Neutrophil (primary cell): ENCODE measurements around the gene GNL1.
"Not testable (repeated sequence)": the region's sequence is repeated elsewhere in the genome, so short reads cannot be mapped to it uniquely, and the experiment has no call there.

ENCODE experiments used
- H3K27ac ChIP-seq: fragments of 200-600 bp; sonication (generic); 2 replicates; pipeline ENCODE4 v1.5.1; 2016; ENCODE audit warnings: mild to moderate bottlenecking, moderate library complexity
- H3K27me3 ChIP-seq: fragments of 200-600 bp; sonication (generic); 2 replicates; pipeline ENCODE4 v1.6.0; 2016; ENCODE audit warnings: mild to moderate bottlenecking
- H3K36me3 ChIP-seq: fragments of 200-600 bp; sonication (generic); 2 replicates; pipeline ENCODE4 v1.5.1; 2017
- H3K4me1 ChIP-seq, 2 experiments: fragments of 200-600 bp in 1 of 2; sonication (generic) in 1 of 2; 1 replicate in 1 of 2; 2 replicates in 1 of 2; pipeline versions ENCODE4 v1.5.1 to v1.6.1; 2013 to 2016; ENCODE audit warnings: low read depth in 1 of 2, low read length in 1 of 2, mild to moderate bottlenecking in 1 of 2, moderate library complexity in 1 of 2; ENCODE audit not compliant: control insufficient read depth in 1 of 2, insufficient read depth in 1 of 2
- H3K4me3 ChIP-seq, 2 experiments: fragments of 200-600 bp in 1 of 2; sonication (generic) in 1 of 2; 1 replicate in 1 of 2; 2 replicates in 1 of 2; pipeline ENCODE4 v1.5.1; 2013 to 2016; ENCODE audit warnings: low read depth in 1 of 2, low read length in 1 of 2, mild to moderate bottlenecking in 1 of 2, moderate library complexity in 1 of 2
- H3K9me3 ChIP-seq: fragments of 200-600 bp; sonication (generic); 2 replicates; pipeline ENCODE4 v1.5.1; 2016
- CTCF ChIP-seq: fragments of 200-600 bp; sonication (generic); IDR thresholded peaks from 2 replicates; pipeline ENCODE4 v1.5.1; 2016; ENCODE audit warnings: antibody characterized with exemption

GNL1 gene

DNA sequence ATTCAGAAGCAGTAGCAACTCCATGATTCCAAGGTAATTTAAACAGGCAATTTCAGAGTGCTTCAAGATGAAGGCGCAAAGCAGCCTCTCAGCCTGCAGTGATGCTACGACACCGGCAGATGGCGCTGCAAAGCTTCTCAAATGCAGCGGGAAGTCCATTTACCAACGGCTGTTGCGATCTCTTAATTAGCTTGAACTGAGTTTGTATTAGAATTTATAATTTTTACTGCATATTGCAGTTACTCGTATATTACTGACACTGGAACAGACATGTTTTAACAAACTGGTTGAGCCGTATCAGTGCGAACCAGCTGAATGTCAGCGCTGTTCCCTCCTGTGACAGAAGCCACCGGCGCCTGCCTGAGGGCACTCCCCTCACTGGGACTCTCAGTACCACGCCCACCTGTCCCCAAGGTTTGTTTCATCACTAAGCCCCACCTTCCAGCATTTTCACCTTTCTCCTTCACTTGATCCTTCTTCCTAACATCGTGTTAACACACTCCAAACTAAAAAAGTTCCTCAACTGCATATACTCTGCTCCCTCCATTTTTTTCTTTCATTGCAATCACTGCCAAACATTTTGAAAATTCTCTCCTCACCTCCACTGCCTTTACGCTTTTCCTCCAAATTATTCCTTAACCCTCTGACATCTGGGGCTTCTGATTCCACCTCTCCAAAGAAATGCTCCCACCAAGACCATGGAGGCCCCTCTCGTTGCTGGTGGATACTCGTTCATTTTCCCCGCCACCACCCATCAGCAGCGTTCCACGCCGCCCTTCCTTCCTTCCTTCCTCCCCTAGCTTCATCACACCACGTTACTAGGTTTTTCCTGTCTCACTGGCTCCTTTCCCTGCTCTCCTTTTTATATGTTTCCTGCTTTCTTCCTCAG lies 14.5 kb downstream of the GNL1 start:
- Histone ChIP-seq H3K36me3 (no peaks in the 10 kb centered on the region), H3K4me1 (peaks cover 13 to 18% of the 10 kb centered on the region in 2 experiments), H3K4me3 (peak overlapping the region; percentile 41 to 60), H3K27ac (peak overlapping the region; percentile 30), H3K27me3 (peaks cover 38% of the 10 kb centered on the region), H3K9me3 (no peaks in the 10 kb centered on the region)
- TF ChIP-seq CTCF = peak; percentile 99

DNA sequence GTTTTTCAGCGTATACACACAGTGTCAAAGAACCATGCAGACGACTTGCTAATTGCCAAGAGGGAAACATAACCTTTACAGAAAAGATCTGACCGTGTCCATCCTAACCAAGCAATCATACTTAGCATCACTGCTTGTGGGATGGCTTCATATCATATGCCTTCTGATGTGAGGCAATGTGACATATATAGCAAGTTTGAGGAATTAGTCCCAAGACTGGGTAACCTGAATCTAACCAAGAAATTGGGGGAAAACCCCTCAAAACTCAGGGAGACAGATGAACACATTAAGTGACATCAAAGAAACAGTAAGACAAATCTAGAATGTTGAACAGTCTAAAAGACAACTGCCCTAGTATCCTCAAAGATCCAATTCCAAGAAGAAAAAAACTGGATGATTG lies 18.4 kb downstream of the GNL1 start:
- Histone ChIP-seq H3K36me3 (no peaks in the 10 kb centered on the region), H3K9me3 (no peaks in the 10 kb centered on the region), H3K4me3 (no peak overlapping the region), H3K27me3 (peaks cover 14% of the 10 kb centered on the region), H3K27ac (no peak overlapping the region), H3K4me1 (peaks cover 16 to 23% of the 10 kb centered on the region in 2 experiments)
- TF ChIP-seq CTCF = no peak

GRCh38 chr6:30533460-30534294 lies 22.6 kb downstream of the GNL1 start:
- peak overlapping the region; percentile 95 for H3K27ac ChIP-seq

DNA sequence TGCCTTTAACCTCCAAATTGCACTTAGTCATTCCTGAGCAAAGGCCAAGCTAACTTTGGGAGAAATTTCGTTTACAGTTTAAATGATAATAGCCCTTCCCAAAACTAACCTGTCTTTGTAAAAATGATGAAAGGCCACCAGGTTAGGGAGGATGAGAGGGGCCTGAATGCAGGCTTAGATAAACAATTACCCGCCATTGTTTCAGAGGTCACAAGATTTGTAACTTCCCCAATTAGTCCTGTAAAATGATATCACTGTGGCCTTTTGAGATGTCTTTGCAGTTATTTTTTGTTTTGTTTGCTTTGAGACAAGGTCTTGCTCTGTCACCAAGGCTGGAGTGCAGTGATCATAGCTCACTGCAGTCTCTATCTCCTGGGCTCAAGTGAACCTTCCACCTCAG lies 26.3 kb downstream of the GNL1 start:
- H3K36me3 ChIP-seq = no peaks in the 10 kb centered on the region
- no peaks in the 10 kb centered on the region for H3K27me3 ChIP-seq
- H3K4me3 ChIP-seq = peak overlapping the region; percentile 39 to 47
- no peaks in the 10 kb centered on the region for H3K9me3 ChIP-seq
- H3K4me1 ChIP-seq = peaks cover 64 to 67% of the 10 kb centered on the region in 2 experiments
- no peak for TF ChIP-seq CTCF
- H3K27ac ChIP-seq = peak overlapping the region; percentile 95

More at GRCh38 chr6:30533460-30534294, 22.6 kb downstream of the GNL1 start:
- Histone ChIP-seq H3K36me3 (no peaks in the 10 kb centered on the region), H3K9me3 (no peaks in the 10 kb centered on the region), H3K4me1 (peaks cover 45 to 47% of the 10 kb centered on the region in 2 experiments), H3K4me3 (no peak overlapping the region), H3K27me3 (no peaks in the 10 kb centered on the region)
- no peak for TF ChIP-seq CTCF

GRCh38 chr6:30529349-30529875 lies 26.9 kb downstream of the GNL1 start:
- peak overlapping the region; percentile 95 for H3K27ac ChIP-seq
- not testable (repeated sequence) for H3K27me3 ChIP-seq, H3K36me3 ChIP-seq

GRCh38 chr6:30526444-30526843 lies 29.8 kb downstream of the GNL1 start:
- not testable (repeated sequence) for H3K27me3 ChIP-seq, H3K36me3 ChIP-seq, H3K4me3 ChIP-seq, H3K27ac ChIP-seq, H3K9me3 ChIP-seq
- H3K4me1 ChIP-seq = peaks cover 46 to 47% of the 10 kb centered on the region in 2 experiments

More at GRCh38 chr6:30529349-30529875, 26.9 kb downstream of the GNL1 start:
- peaks cover 64 to 67% of the 10 kb centered on the region in 2 experiments for H3K4me1 ChIP-seq
- not testable (repeated sequence) for H3K9me3 ChIP-seq
- H3K4me3 ChIP-seq = peak overlapping the region; percentile 39 to 47

DNA sequence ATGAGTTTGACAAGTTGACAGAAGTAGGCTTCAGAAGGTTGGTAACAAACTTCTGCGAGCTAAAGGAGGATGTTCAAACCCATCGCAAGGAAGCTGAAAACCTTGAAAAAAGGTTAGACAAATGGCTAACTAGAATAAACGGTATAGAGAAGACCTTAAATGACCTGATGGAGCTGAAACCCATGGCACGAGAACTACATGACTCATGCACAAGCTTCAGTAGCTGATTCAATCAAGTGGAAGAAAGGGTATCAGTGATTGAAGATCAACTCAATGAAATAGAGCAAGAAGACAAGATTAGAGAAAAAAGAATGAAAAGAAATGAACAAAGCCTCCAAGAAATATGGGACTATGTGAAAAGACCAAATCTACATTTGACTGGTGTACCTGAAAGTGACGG lies 34.3 kb downstream of the GNL1 start:
- peaks cover 11 to 29% of the 10 kb centered on the region in 2 experiments for H3K4me1 ChIP-seq
- H3K27me3 ChIP-seq, H3K27ac ChIP-seq, H3K9me3 ChIP-seq, H3K36me3 ChIP-seq, H3K4me3 ChIP-seq: not testable (repeated sequence)

- not testable (repeated sequence) for H3K36me3 ChIP-seq
These were observed 35.2 kb downstream of the GNL1 start for GRCh38 chr6:30521082-30521481.

More at GRCh38 chr6:30521082-30521481, 35.2 kb downstream of the GNL1 start:
- not testable (repeated sequence) for H3K4me3 ChIP-seq, H3K9me3 ChIP-seq, H3K27ac ChIP-seq, H3K27me3 ChIP-seq
- H3K4me1 ChIP-seq = peaks cover 18 to 33% of the 10 kb centered on the region in 2 experiments
